SK-N-DZ (cell line): ENCODE data around the gene SPRR2E. TPM values are rescaled to one million over a fixed set of nuclear protein-coding genes. Genes with fewer than 3 reads are reported as not detected.
"Not testable (repeated sequence)": the region's sequence is repeated elsewhere in the genome, so short reads cannot be mapped to it uniquely, and the experiment has no call there.

ENCODE experiments used
- DNase-seq: peaks from one replicate; pipeline ENCODE4 v3.0.0-alpha.2; 2015; ENCODE audit warnings: low spot score
- polyA plus RNA-seq, 2 experiments: library from polyadenylated mRNA; depleted of rRNA; stranded (reverse); fragments of >200 nt; gene quantifications; 2 replicates each; pipeline ENCODE4 v1.2.3, GENCODE V29; 2014

Gene SPRR2E
- not detected in 2 replicates for polyA plus RNA-seq (2014; cell fraction: cytosol; rRNA removed)
- not detected in 2 replicates for polyA plus RNA-seq (2014; cell fraction: nucleus; rRNA removed)

DNA sequence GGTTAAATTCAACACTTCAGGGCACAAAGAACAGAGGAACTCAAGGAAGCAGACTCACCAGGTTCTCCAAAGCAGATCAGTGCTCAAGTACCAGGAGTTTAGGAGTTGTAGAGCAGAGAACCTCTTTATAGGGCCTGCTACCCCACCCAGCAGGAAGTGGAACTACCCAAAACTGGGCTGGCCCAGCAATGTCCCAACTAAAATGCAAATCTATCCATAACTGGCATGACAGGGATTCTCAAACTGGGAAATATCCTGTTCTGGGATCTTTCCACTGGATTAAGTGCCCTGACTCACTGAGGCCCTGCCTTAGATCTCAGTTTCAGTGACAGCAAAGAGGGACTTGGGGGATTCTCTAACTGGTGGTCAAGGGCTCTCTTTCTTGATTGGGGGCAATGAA, at the start of gene SPRR2E:
SPRR2E (minus strand) TSS at position 101 of the 400 bp plus-strand sequence. CDS start 775 bp downstream, outside the sequence.
- no peak for DNase-seq

DNA sequence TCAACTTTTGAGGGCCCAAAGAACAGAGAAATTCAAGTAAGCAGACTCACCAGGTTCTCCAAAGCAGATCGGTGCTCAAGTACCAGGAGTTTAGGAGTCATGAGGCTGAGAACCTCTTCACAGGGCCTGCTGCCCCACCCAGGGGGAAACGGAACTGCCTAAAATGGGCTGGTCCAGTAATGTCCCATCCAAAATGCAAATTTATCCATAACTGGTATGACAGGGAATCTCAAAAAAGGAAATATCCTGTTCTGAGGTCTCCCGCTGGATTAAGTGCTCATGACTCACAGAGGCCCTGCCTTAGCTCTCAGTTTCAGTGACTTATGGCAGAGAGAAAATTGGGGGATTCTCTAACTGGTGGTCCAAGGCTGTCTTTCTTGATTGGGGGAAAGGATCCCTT, 47.1 kb upstream of the SPRR2E start:
- no peak for DNase-seq

- DNase-seq: no peak
Observed at GRCh38 chr1:153140484-153140883, 46.2 kb upstream of the SPRR2E start.

DNA sequence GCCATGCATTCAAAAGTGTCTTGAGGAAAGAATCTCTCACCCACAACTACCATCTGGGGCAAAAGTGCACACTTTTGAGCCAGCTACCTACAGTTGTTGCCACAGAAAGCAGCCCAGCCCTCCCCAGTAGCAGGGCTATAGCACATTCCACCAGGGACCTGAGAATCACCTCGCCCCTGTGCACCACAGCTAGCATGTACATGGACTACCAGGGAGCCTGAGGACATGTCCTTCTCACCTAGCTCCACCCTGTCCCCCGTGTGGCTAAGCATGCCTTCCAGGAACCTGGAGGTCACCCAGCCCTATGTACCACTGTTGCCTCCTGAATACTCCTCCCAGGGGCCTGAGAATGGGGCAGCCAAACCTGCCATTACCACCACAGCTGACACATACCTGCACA, 39.4 kb upstream of the SPRR2E start:
- DNase-seq: no peak

GRCh38 chr1:153133267-153133666, 38.9 kb upstream of the SPRR2E start:
- no peak for DNase-seq

GRCh38 chr1:153128688-153129087, 34.4 kb upstream of the SPRR2E start:
- not testable (repeated sequence) for DNase-seq

GRCh38 chr1:153127296-153127695, 33.0 kb upstream of the SPRR2E start:
- DNase-seq: no peak

GRCh38 chr1:153125536-153125935, 31.2 kb upstream of the SPRR2E start:
- DNase-seq: no peak

- DNase-seq: not testable (repeated sequence)
Observed at GRCh38 chr1:153123793-153124192, 29.5 kb upstream of the SPRR2E start.

DNA sequence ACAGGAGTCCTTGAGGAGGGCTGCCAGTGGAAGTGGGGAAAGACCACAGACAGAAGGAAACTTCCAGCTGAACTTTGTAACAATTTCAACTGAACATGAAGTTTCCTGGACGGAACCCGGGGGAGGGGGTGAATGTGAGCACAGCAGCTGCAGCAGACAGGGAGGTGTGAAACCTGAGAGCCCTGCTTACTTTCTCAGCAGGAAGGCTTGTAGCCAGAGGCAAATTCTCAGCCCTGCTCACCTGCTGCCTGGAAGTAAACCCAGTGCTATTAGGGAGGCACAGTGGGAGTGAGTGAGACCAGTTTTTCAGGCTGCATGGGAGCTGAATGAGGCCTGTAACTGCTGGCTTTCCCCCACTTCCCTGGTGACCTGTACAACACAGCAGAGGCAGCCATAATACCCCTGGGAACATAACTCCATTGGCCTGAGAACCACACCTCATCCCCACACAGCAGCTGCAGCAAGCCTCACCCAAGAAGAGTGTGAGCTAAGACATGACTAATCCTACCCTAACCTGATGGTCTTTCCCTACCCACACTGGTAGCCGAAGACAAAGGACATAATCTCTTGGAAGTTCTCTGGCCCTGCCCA, 28.6 kb upstream of the SPRR2E start:
- DNase-seq: no peak

- no peak for DNase-seq
Observed at GRCh38 chr1:153120945-153121344, 26.6 kb upstream of the SPRR2E start.

- DNase-seq: no peak
Observed at GRCh38 chr1:153119491-153119971, 25.2 kb upstream of the SPRR2E start.

DNA sequence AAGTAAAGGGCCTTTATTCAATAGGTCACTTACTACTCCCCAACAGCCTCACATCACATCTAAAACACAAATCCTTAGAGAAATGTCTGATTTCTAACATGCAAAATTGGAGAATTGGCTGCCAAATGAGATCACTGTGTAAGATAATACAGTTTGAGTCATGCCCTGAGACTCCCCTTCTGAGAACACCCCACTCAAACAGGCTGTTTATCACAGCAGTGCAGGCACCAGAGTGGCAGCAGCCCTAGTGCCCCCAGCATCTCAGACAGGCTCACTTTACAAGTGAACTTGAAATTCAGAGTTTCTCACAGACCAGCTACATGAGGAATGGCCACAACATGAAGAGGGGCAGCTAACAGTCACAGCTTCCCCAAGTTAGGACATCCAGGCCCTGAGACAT, 20.9 kb upstream of the SPRR2E start:
- DNase-seq: not testable (repeated sequence)

- no peak for DNase-seq
Observed at GRCh38 chr1:153113416-153113815, 19.1 kb upstream of the SPRR2E start, which contains the start of gene SPRR2F. SPRR2F (minus strand) TSS chr1:153113516; CDS start chr1:153112733, 783 bp downstream.

- DNase-seq: not testable (repeated sequence)
Observed at GRCh38 chr1:153112454-153112853, 18.1 kb upstream of the SPRR2E start.

- no peak for DNase-seq
Observed at GRCh38 chr1:153100245-153100644, 5.9 kb upstream of the SPRR2E start.

DNA sequence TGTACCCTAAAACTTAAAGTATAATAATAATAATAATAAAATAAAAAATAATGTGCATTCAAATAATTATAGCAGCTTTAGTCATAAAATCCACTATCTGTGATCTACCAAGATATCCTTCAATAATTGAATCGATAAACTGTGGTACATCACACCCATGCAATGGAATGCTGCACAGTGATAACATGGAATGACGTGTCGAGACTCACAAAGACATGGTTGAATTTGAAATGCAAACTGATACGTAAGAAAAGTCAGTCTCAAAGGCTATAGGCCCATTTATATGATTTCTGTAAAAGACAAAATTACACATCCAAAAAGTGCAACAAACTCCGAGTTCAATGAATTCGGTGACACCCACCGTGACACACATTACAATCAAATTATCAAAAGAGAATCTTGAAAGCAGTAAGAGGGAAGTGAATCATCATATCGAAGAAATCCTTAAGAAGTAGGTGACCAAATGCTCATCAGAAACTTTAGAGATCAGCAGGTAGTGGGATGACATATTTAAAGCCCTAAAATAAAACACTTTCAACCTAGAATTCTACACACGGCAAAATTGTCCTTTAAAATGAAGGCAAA, 5.2 kb upstream of the SPRR2E start:
- DNase-seq: no peak

- DNase-seq: no peak
Observed at GRCh38 chr1:153095764-153096163, 1.4 kb upstream of the SPRR2E start.

DNA sequence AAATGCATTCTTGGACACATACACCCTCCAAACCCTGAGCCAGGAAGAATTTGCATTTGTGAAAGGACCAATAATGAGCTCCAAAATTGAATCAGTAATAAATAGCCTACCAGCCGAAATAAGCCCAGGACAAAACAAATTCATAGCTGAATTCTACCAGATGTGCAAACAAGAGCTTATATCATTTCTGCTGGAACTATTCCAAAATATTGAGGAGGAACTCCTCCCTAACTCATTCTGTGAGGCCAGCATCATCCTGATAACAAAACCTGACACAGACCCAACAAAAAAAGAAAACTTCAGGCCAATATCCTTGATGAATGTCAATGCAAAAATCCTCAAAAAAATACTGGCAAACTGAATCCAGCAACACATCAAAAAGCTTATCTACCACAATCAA, 6.7 kb downstream of the SPRR2E start:
- DNase-seq: no peak

DNA sequence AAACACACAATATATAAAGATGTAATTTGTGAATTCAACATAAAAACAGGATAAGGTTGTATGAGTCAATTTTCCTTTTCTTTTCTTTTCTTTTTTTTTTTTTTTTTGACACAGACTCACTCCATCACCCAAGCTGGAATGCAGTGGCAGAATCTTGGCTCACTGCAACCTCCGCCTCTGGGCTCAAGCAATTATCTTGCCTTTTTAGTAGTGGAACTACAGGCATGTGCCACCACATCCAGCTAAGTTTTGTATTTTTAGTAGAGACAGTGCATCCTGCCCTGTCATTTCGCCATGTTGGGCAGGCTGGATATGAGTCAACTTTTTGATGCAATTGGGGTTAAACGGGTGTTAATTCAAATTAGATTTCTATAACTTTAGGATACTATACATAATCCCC, 12.6 kb downstream of the SPRR2E start:
- no peak for DNase-seq

DNA sequence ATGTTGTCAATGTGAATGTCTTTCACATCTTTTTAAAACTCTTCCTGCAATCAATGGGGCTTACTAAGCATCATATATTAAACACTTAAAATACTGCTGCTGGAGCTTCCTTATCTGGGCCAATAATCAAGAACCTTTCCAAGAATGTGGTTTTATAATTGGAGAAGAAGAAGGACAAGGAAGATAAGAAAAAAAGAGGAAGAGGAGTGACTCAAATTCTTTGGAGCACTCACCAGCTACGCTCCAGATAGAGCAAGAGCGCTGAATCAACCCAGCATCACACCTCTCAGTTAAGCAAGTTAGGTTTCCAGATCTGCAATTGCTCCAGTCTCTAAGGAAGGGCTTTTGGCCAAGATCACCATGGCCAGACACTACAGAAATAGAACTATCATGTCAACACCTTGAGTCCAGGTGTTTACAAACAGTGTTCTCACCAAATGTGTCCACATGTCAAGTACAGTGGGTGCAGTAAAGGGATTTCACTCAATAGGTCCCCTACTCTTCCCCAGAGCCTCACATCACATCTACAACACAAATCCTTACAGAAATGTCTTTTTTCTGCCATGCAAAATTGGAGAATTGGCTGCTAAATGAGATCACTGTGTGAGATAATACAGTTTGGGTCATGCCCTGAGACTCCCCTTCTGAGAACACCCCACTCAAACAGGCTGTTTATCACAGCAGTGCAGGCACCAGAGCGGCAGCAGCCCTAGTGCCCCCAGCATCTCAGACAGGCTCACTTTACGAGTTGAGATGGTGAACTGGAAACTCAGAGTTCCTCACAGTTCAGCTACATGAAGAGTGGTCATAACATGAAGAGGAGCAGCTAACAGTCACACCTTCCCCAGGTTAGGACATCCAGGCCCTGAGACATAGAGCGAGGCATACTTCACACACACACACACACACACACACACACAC, 21.3 kb downstream of the SPRR2E start:
- no peak for DNase-seq

GRCh38 chr1:153071511-153071910, 22.8 kb downstream of the SPRR2E start, which contains the start of gene SPRR2B:
SPRR2B (minus strand) TSS chr1:153071611; CDS start chr1:153070839, 772 bp downstream.
- DNase-seq: no peak
